SK-N-SH (cell line): ENCODE data around the gene ELFN2.

Experiments
- CTCF ChIP-seq: fragments of 200-600 bp; sonication (generic); IDR thresholded peaks from 2 replicates; pipeline ENCODE4 v1.6.1; 2017; ENCODE audit warnings: antibody characterized with exemption, mild to moderate bottlenecking, moderate library complexity
- EP300 ChIP-seq, 2 experiments: IDR thresholded peaks; 2 replicates each; pipeline versions ENCODE4 v1.4.0 to v1.6.1; 2012; ENCODE audit warnings: borderline replicate concordance in 1 of 2, low read depth in 1 of 2, low read length in 1 of 2
- JUND ChIP-seq: IDR thresholded peaks from 2 replicates; pipeline ENCODE4 v1.4.0; 2012
- MAX ChIP-seq: IDR thresholded peaks from 2 replicates; pipeline ENCODE4 v1.4.0; 2012; ENCODE audit warnings: low read depth
- POLR2AphosphoS5 ChIP-seq: IDR thresholded peaks from 2 replicates; pipeline ENCODE4 v1.6.1; 2012; ENCODE audit warnings: low read depth, low read length
- YY1 ChIP-seq: IDR thresholded peaks from 2 replicates; pipeline ENCODE4 v1.4.0; 2012; ENCODE audit warnings: low read depth, mild to moderate bottlenecking

GRCh38 chr22:37414288-37414687 lies 13.0 kb downstream of the ELFN2 start:
- TF ChIP-seq CTCF (no peak), POLR2AphosphoS5 (no peak), YY1 (no peak), JUND (no peak), MAX (no peak), EP300 (IDR thresholded peaks at IDR 0.05; ENCODE audit: borderline replicate concordance in 1 of 2, low read depth in 1 of 2, low read length in 1 of 2) (no peak)
